CD4-positive, alpha-beta T cell treated with Interleukin-6 for 4 hours (primary cell): ENCODE measurements around the gene PLBD2.
A peak's percentile ranks its signal among the peaks of the same experiment; 100 is the strongest.

Experiments used
- DNase-seq: peaks from one replicate; pipeline ENCODE4 v3.0.0-alpha.2; 2020; ENCODE audit warnings: mixed read lengths

PLBD2 gene

GRCh38 chr12:113422030-113422885 is 63.9 kb downstream of the PLBD2 start, which contains the start of gene SDSL:
SDSL (plus strand) TSS chr12:113422380; CDS start chr12:113427983, 5,603 bp downstream.
- no peak for DNase-seq

GRCh38 chr12:113422886-113423669 is 64.7 kb downstream of the PLBD2 start:
- DNase-seq, result no peak

- DNase-seq, result no peak
Measured at GRCh38 chr12:113424456-113424855, 66.1 kb downstream of the PLBD2 start.

GRCh38 chr12:113424915-113425823 is 66.8 kb downstream of the PLBD2 start:
- DNase-seq, result peak; percentile 57

- no peak for DNase-seq
Measured at GRCh38 chr12:113425960-113426453, 67.6 kb downstream of the PLBD2 start.

- DNase-seq, result no peak
Measured at GRCh38 chr12:113427882-113428281, 69.5 kb downstream of the PLBD2 start.

- no peak for DNase-seq
Measured at GRCh38 chr12:113428482-113428881, 70.1 kb downstream of the PLBD2 start.

GRCh38 chr12:113432986-113433385 is 74.6 kb downstream of the PLBD2 start:
- no peak for DNase-seq

- no peak for DNase-seq
Measured at GRCh38 chr12:113435367-113435766, 77.0 kb downstream of the PLBD2 start.

GRCh38 chr12:113436586-113436985 is 78.2 kb downstream of the PLBD2 start:
- DNase-seq, result no peak

- DNase-seq, result no peak
Measured at GRCh38 chr12:113436993-113437728, 78.8 kb downstream of the PLBD2 start.

GRCh38 chr12:113437729-113438100 is 79.3 kb downstream of the PLBD2 start:
- DNase-seq, result no peak

GRCh38 chr12:113438523-113439300 is 80.3 kb downstream of the PLBD2 start:
- DNase-seq, result no peak

GRCh38 chr12:113439301-113439597 is 80.9 kb downstream of the PLBD2 start:
- no peak for DNase-seq

- DNase-seq, result no peak
Measured at GRCh38 chr12:113439606-113440030, 81.2 kb downstream of the PLBD2 start.

- DNase-seq, result no peak
Measured at GRCh38 chr12:113440336-113440735, 81.9 kb downstream of the PLBD2 start.
